ENCODE data around the gene ANO3.

- TF ChIP-seq CTCF (IDR thresholded peaks at IDR 0.05) (no peak), POLR2AphosphoS5 (IDR thresholded peaks at IDR 0.05; ENCODE audit: insufficient read depth in 1 of 2, low read depth in 1 of 2) (no peak), POLR2A (IDR thresholded peaks at IDR 0.05) (no peak)
Measured at GRCh38 chr11:26597899-26598298, 266.0 kb downstream of the ANO3 start.

Data from vagina (tissue), 2 donors.